ENCODE results near the gene VSIR.
A peak's percentile ranks its signal among the peaks of the same experiment; 100 is the strongest.

Gene VSIR

DNA sequence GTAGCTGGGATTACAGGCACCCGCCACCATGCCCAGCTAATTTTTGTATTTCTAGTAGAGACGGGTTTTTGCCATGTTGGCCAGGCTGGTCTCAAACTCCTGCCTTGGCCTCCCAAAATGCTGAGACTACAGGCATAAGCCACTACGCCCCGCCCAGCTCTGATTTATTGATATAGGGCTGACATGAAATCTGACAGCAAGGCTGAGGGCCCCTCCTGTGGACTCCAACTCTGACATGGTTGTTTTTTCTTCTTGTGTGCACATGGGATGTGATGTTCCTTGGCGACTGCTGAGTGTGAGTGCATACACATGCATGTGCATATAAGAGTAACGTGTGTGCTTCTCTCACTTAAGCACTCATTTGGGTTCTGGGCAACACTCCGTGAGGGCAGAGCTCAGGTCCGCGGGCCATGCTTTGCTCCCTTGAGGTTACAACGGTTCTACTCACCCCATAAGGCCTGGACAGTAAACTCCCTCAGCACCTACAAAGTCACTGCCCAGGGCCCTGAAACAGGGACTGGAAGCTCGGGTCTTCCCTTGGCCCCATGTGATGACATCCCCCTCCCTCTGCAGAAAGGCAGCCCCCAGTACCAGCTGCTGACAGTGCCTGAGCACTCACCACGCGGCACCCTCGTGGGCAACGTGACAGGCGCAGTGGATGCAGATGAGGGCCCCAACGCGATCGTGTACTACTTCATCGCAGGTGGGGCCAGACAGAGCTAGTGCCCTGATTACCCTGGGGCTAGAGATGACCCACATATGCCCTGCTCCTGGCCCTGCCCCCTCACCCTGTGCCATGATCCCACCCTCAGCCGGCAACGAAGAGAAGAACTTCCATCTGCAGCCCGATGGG is 33.6 kb upstream of the VSIR start:
- DNase-seq: no peak

DNA sequence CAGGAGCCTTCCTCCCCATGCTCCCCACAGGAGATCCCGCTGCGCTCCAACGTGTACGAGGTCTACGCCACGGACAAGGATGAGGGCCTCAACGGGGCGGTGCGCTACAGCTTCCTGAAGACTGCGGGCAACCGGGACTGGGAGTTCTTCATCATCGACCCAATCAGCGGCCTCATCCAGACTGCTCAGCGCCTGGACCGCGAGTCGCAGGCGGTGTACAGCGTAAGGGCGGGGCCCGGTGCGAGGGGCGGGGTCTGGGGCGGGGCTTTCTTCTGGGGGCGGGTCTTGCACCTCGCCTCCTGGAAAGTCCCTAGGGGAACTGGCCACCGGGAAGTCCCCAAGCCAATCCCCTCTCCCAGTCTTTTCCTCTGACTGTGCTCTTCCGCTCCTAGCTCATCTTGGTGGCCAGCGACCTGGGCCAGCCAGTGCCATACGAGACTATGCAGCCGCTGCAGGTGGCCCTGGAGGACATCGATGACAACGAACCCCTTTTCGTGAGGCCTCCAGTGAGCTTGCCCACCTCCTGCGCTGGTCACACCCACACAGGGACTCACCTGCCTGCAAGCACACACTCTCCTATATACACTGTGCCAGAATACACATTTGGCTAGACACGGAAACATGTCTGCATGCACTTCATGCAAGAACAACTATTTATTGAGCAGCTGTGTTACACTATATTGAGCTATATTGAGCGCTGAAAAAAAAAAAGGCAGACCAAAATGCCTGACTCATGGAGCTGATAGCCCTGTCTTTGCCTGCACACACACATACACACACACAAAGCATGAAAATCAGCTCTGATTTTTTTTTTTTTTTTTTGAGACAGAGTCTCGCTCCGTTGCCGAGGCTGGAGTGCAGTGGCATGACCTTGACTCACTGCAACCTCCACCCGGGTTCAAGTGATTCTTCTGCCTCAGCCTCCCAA is 32.7 kb upstream of the VSIR start:
- DNase-seq: peak; percentile 59

GRCh38 chr10:71804077-71804476 is 30.8 kb upstream of the VSIR start:
- no peak for DNase-seq

DNA sequence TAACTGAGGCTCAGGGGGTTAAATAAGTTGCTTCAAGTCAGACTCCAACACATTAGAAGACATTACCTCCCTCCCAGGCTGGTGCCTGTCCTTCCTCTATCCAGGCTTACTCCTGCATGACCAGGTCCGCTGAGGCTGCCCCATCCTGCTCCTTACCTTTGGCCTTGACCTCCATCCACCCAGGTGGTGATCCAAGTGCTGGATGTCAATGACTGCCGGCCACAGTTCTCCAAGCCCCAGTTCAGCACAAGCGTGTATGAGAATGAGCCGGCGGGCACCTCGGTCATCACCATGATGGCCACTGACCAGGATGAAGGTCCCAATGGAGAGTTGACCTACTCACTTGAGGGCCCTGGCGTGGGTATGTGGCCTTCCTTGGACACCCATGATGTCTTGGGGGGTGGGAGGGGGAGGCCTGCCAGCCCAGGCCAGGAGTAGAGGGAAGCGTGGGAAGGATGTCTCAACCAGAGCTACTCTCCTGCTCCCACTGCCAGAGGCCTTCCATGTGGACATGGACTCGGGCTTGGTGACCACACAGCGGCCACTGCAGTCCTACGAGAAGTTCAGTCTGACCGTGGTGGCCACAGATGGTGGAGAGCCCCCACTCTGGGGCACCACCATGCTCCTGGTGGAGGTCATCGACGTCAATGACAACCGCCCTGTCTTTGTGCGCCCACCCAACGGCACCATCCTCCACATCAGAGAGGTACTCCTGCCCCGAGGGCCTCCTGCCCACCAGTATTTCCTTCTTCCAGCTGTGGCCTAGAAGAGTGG is 29.6 kb upstream of the VSIR start:
- no peak for DNase-seq

- DNase-seq: no peak
Observed at GRCh38 chr10:71802235-71802634, 28.9 kb upstream of the VSIR start.

- DNase-seq: no peak
Observed at GRCh38 chr10:71801361-71801760, 28.0 kb upstream of the VSIR start.

GRCh38 chr10:71799608-71800453 is 26.5 kb upstream of the VSIR start:
- no peak for DNase-seq

DNA sequence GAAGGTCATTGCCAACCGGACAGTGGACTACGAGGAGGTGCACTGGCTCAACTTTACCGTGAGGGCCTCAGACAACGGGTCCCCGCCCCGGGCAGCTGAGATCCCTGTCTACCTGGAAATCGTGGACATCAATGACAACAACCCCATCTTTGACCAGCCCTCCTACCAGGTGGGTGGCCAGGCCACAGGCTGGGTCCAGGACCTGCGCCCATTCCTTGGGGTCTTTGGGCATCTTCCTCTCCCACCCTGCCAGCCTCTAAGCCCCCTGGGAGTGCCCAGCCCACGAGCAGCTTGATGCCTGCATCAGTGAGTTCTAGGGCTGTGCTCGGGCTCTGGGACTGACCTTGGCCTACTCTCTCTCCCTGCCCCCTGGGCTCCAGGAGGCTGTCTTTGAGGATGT is 25.8 kb upstream of the VSIR start:
- DNase-seq: no peak

DNA sequence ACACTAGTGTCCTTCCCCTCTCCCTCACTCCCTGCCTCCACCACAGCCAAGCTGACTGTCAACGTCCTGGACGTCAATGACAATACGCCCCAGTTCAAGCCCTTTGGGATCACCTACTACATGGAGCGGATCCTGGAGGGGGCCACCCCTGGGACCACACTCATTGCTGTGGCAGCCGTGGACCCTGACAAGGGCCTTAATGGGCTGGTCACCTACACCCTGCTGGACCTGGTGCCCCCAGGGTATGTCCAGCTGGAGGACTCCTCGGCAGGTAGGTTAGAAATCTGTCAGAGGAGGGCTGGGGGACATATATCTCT is 24.9 kb upstream of the VSIR start:
- no peak for DNase-seq

DNA sequence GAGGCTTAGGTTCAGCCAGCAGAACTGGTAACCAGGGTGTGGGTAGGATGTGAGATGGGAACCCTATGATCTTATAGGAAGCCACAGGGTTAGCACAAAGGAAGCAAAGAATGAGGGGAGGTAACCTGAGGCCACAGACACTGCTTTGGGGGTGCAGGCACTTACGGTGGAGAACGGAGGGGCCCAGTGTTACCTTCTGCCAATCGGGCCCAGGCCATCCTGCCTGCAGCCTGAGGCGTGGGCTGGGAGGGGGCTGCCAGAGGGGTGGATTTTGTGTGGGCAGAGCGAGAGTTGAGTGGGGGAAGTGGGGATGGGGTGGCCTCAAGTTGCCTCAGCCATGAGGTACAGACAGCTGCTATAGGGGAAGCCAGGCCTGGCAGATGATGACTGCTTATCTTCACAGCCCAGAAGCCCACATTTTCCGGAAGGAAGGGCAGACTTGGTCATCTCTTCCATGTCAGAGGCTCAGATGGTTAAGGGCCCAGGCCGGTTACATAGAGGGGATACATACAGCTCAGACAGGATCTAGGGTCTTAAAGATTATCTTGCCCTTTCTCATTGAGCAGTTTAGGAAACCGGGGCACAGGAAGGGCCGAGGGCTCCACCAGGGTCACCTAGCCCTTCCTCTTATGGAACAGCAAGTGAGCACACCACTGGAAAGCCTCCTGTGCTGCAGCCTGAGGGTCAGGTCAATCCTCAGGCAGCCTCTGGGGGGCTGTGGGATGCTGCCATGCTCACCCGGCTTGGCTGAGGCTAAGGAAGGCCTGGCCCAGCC is 24.4 kb upstream of the VSIR start:
- no peak for DNase-seq

DNA sequence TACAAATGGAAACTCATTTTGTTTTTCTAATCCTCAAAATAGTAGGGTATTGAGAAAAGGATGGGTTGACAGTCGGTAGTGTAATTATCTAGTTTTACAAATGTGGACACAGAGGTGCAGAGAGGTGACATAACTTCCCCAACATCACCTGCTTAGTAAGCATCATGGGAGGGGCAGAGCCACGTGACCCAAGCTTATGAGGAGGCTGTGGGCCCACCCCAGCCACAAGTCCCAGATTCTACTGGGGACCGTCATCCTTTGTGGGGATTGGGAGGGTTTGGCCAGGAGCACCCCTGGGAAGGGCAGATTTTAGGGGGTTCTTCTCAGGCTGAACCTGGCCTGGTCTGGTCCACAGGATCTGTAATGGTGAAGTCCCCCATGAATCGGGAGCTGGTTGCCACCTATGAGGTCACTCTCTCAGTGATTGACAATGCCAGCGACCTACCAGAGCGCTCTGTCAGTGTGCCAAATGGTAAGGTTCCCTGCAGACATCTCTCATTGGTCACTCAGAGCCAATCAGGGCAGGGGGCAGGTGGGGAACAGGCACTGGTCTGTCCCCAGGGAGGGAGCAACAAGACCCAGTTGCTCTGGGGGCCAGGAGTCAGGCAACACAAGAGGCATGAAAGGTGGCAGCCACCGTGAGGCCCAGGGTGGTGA is 23.6 kb upstream of the VSIR start:
- DNase-seq: no peak

GRCh38 chr10:71795248-71795647 is 21.9 kb upstream of the VSIR start:
- peak; percentile 71 for DNase-seq

DNA sequence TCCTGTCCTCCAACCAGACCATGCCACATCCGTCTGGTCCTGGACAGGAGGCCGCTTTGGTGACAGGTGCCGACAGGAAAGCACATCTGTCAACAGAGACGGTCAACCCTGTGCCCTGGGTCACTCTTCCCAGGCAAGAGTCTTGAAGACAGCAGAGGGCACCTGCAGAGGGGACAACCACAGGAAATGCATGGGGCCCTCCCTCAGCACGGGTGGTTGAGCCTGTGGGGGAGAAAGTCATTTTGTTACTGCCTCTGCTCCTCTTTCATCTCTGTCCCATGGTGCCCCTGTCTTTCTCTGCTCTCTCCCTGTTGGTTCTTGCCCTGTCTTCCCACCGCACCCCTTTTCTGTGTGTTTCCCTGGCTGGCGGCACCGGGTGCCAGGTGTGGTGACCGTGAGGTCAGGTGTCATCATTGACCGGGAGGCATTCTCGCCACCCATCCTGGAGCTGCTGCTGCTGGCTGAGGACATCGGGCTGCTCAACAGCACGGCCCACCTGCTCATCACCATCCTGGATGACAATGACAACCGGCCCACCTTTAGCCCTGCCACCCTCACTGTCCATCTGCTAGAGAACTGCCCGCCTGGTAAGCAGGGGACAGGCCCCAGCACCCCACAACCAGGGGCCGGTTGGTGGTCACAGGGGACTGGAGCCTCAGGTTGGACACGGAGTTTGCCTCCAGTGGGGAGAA is 17.6 kb upstream of the VSIR start:
- DNase-seq: no peak

GRCh38 chr10:71789871-71790270 is 16.6 kb upstream of the VSIR start:
- no peak for DNase-seq

- no peak for DNase-seq
Observed at GRCh38 chr10:71788954-71789353, 15.6 kb upstream of the VSIR start.

- DNase-seq: no peak
Observed at GRCh38 chr10:71784679-71785272, 11.5 kb upstream of the VSIR start.

- no peak for DNase-seq
Observed at GRCh38 chr10:71783917-71784678, 10.8 kb upstream of the VSIR start.

- DNase-seq: no peak
Observed at GRCh38 chr10:71782917-71783490, 9.7 kb upstream of the VSIR start.
